Activated B cell treated with CpG ODN at 0.5 μM for 24 hours (primary cell): ENCODE data around the gene TBC1D16. TPM values are rescaled to one million over a fixed set of nuclear protein-coding genes. Genes with fewer than 3 reads are reported as not detected.

Experiments used
- ATAC-seq: fragments of 200-7000 bp; cut with Tn5 transposase; one replicate; pipeline ENCODE4 v1.10.0; 2021; ENCODE audit warnings: low read depth, mild to moderate bottlenecking, moderate library complexity
- CTCF ChIA-PET: fragments of 350-600 bp; sonication (Branson Sonifier 250); formaldehyde crosslinking; loops from one replicate; lab custom pipeline; 2021; ENCODE audit warnings: antibody characterized with exemption; lab: Charles Lee
- POLR2A ChIA-PET: fragments of 350-600 bp; sonication (Branson Sonifier 250); formaldehyde crosslinking; loops from one replicate; lab custom pipeline; 2021; ENCODE audit warnings: antibody characterized with exemption; lab: Charles Lee
- DNase-seq: peaks from one replicate; pipeline ENCODE4 v3.0.0; 2022
- H3K27ac Mint-ChIP-seq: one replicate; pipeline ENCODE4 v1.8.0; 2020; ENCODE audit warnings: mixed read lengths
- H3K27me3 Mint-ChIP-seq: one replicate; pipeline ENCODE4 v1.8.0; 2021; ENCODE audit warnings: mixed read lengths
- H3K36me3 Mint-ChIP-seq: one replicate; pipeline ENCODE4 v1.8.0; 2021; ENCODE audit warnings: low read depth, mixed read lengths
- H3K4me1 Mint-ChIP-seq: one replicate; pipeline ENCODE4 v1.8.0; 2021; ENCODE audit warnings: mixed read lengths
- H3K4me3 Mint-ChIP-seq: one replicate; pipeline ENCODE4 v1.8.0; 2020; ENCODE audit warnings: mild to moderate bottlenecking, mixed read lengths
- H3K9me3 Mint-ChIP-seq: one replicate; pipeline ENCODE4 v1.8.0; 2020; ENCODE audit warnings: mixed read lengths
- CTCF ChIP-seq: fragments of 200-600 bp; IDR thresholded peaks from one replicate; pipeline ENCODE4 v1.8.0; 2022; ENCODE audit warnings: antibody characterized with exemption, mild to moderate bottlenecking
- intact Hi-C: fragments of 100-400 bp; cut with micrococcal nuclease; formaldehyde crosslinking; loops from one replicate; pipeline ENCODE4 v1.15.1; 2024
- total RNA-seq: library from RNA; stranded (reverse); gene quantifications from 2 replicates; pipeline ENCODE4 v1.2.3, GENCODE V29; 2022

Gene TBC1D16
- total RNA-seq, 1 donor from 2014 or later, result 2.6 TPM

GRCh38 chr17:80018917-80019651, 16.6 kb downstream of the TBC1D16 start:
- no peak for TF ChIP-seq CTCF
- H3K36me3 Mint-ChIP-seq, result no peaks in the 10 kb centered on the region
- H3K4me1 Mint-ChIP-seq, result peaks cover 4% of the 10 kb centered on the region
- ATAC-seq (no peak), DNase-seq (no peak)
- H3K27ac Mint-ChIP-seq, result no peak overlapping the region
- POLR2A ChIA-PET, result no interaction called here
- no peak overlapping the region for H3K4me3 Mint-ChIP-seq
- CTCF ChIA-PET, result no interaction called here
- intact Hi-C loops, result no loop called here
- H3K9me3 Mint-ChIP-seq, result peaks cover 3% of the 10 kb centered on the region
- no peaks in the 10 kb centered on the region for H3K27me3 Mint-ChIP-seq

GRCh38 chr17:80017226-80018010, 18.3 kb downstream of the TBC1D16 start:
- H3K36me3 Mint-ChIP-seq, result no peaks in the 10 kb centered on the region
- ATAC-seq, result no peak
- peaks cover 4% of the 10 kb centered on the region for H3K4me1 Mint-ChIP-seq
- intact Hi-C loops, result no loop called here
- H3K4me3 Mint-ChIP-seq, result no peak overlapping the region
- ChIA-PET POLR2A (no interaction called here), CTCF (no interaction called here)
- no peak for TF ChIP-seq CTCF
- no peak for DNase-seq
- no peaks in the 10 kb centered on the region for H3K27me3 Mint-ChIP-seq
- H3K9me3 Mint-ChIP-seq, result peaks cover 3% of the 10 kb centered on the region
- H3K27ac Mint-ChIP-seq, result no peak overlapping the region

- TF ChIP-seq CTCF, result no peak
- Mint-ChIP-seq H3K27me3 (no peaks in the 10 kb centered on the region), H3K4me3 (no peak overlapping the region), H3K27ac (no peak overlapping the region), H3K9me3 (peaks cover 3% of the 10 kb centered on the region), H3K4me1 (no peaks in the 10 kb centered on the region), H3K36me3 (no peaks in the 10 kb centered on the region)
- DNase-seq (no peak), ATAC-seq (no peak)
- ChIA-PET POLR2A (no interaction called here), CTCF (no interaction called here)
- intact Hi-C loops, result no loop called here
Observed at GRCh38 chr17:80012765-80013741, 22.6 kb downstream of the TBC1D16 start.

GRCh38 chr17:80011989-80012555, 23.6 kb downstream of the TBC1D16 start:
- no peak overlapping the region for H3K27ac Mint-ChIP-seq
- peaks cover 3% of the 10 kb centered on the region for H3K9me3 Mint-ChIP-seq
- ChIA-PET POLR2A (no interaction called here), CTCF (no interaction called here)
- intact Hi-C loops, result no loop called here
- no peak for DNase-seq
- no peak overlapping the region for H3K4me3 Mint-ChIP-seq
- H3K36me3 Mint-ChIP-seq, result no peaks in the 10 kb centered on the region
- ATAC-seq, result no peak
- TF ChIP-seq CTCF, result no peak
- no peaks in the 10 kb centered on the region for H3K4me1 Mint-ChIP-seq
- no peaks in the 10 kb centered on the region for H3K27me3 Mint-ChIP-seq
